Inflammatory macrophage treated with lipopolysaccharide for 1 hour (primary cell): ENCODE results near the gene PCDHB8.
"Not testable (repeated sequence)": the region's sequence is repeated elsewhere in the genome, so short reads cannot be mapped to it uniquely, and the experiment has no call there.

Experiments used
- DNase-seq, 2 donors: peaks; one replicate each; pipeline ENCODE4 v3.0.0-alpha.2; 2020 to 2022

The PCDHB8 gene

DNA sequence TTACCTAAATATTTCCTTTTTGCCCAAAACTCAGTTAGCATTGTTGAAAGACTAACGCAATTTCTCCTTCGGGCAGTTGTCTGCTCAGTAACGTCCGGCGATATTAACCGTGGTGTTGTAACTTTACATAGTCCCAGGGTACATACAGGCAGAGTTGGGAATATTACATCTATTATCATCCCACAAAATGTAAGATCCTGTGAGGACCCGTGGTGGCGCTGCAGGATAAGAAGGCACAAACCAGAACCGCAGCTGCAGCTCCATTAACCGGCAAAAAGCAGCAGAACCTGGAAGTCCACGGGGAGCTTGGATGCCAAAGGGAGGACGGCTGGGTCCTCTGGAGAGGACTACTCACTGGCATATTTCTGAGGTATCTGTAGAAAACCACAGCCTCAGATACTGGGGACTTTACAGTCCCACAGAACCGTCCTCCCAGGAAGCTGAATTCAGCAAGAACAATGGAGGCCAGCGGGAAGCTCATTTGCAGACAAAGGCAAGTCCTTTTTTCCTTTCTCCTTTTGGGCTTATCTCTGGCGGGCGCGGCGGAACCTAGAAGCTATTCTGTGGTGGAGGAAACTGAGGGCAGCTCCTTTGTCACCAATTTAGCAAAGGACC lies at the start of gene PCDHB8:
Gene PCDHB8, plus strand, starts transcription at position 214 of the 615 bp plus-strand sequence. Its CDS starts 245 bp downstream, at position 459.
- DNase-seq, result not testable (repeated sequence)

GRCh38 chr5:141135030-141135717 lies 42.4 kb upstream of the PCDHB8 start, which contains the start of gene PCDHB5:
Gene PCDHB5 (plus strand): TSS chr5:141135206. CDS start chr5:141135435, 229 bp downstream.
- DNase-seq, result no peak

DNA sequence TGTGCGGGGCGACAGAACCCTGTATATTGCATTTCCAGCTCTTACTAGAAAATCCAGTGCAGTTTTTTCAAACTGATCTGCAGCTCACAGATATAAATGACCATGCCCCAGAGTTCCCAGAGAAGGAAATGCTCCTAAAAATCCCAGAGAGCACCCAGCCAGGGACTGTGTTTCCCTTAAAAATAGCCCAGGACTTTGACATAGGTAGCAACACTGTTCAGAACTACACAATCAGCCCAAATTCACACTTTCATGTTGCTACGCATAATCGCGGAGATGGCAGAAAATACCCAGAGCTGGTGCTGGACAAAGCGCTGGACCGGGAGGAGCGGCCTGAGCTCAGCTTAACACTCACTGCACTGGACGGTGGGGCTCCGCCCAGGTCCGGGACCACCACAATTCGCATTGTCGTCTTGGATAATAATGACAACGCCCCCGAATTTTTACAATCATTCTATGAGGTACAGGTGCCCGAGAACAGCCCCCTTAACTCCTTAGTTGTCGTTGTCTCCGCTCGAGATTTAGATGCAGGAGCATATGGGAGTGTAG lies 41.8 kb upstream of the PCDHB8 start:
- no peak for DNase-seq

DNA sequence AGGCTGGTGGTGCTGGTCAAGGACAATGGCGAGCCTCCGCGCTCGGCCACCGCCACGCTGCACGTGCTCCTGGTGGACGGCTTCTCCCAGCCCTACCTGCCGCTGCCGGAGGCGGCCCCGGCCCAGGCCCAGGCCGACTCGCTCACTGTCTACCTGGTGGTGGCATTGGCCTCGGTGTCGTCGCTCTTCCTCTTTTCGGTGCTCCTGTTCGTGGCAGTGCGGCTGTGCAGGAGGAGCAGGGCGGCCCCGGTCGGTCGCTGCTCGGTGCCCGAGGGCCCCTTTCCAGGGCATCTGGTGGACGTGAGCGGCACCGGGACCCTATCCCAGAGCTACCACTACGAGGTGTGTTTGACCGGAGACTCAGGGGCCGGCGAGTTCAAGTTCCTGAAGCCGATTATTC lies 40.2 kb upstream of the PCDHB8 start:
- DNase-seq, result not testable (repeated sequence)

DNA sequence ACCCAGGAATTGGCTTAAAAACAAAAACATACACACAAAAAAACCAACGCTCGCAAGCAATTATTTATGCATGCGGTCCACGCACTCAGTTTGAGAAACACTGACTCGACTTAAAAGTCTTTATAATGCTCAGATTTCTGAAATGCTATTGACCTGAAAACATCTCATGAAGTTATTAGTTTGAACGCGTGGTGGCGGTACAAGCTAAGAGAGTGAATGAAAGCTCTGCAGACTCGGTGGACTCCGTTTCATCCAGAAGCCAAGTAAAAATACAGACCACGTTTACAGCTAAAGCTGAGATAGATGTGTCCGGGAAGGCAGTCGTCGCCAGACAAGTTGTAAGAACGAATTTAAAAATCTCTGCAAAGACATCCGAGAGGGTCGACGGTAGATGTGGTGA lies 27.8 kb upstream of the PCDHB8 start, which contains the start of gene PCDHB6:
Gene PCDHB6, plus strand, starts transcription at position 246 of the 400 bp plus-strand sequence. CDS start 201 bp downstream, outside the sequence.
- no peak for DNase-seq

GRCh38 chr5:141150224-141150992 lies 27.2 kb upstream of the PCDHB8 start:
- no peak for DNase-seq

DNA sequence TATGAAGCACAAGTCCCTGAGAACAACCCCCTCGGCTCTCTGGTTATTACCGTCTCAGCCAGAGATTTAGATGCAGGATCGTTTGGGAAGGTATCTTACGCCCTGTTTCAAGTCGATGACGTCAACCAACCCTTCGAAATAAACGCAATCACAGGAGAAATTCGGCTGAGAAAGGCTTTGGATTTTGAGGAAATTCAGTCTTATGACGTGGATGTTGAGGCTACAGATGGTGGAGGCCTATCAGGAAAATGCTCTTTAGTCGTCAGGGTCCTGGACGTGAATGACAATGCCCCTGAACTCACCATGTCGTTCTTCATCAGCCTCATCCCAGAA lies 26.6 kb upstream of the PCDHB8 start:
- no peak for DNase-seq

DNA sequence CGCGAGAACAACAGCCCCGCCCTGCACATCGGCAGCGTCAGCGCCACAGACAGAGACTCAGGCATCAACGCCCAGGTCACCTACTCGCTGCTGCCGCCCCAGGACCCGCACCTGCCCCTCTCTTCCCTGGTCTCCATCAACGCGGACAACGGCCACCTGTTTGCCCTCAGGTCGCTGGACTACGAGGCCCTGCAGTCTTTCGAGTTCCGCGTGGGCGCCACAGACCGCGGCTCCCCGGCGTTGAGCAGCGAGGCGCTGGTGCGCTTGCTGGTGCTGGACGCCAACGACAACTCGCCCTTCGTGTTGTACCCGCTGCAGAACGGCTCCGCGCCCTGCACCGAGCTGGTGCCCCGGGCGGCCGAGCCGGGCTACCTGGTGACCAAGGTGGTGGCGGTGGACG lies 26.0 kb upstream of the PCDHB8 start:
- DNase-seq, result not testable (repeated sequence)

DNA sequence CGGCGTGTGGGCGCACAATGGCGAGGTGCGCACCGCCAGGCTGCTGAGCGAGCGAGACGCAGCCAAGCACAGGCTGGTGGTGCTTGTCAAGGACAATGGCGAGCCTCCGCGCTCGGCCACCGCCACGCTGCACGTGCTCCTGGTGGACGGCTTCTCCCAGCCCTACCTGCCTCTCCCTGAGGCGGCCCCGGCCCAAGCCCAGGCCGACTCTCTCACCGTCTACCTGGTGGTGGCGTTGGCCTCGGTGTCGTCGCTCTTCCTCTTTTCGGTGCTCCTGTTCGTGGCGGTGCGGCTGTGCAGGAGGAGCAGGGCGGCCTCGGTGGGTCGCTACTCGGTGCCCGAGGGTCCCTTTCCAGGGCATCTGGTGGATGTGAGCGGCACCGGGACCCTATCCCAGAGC lies 25.5 kb upstream of the PCDHB8 start:
- not testable (repeated sequence) for DNase-seq

DNA sequence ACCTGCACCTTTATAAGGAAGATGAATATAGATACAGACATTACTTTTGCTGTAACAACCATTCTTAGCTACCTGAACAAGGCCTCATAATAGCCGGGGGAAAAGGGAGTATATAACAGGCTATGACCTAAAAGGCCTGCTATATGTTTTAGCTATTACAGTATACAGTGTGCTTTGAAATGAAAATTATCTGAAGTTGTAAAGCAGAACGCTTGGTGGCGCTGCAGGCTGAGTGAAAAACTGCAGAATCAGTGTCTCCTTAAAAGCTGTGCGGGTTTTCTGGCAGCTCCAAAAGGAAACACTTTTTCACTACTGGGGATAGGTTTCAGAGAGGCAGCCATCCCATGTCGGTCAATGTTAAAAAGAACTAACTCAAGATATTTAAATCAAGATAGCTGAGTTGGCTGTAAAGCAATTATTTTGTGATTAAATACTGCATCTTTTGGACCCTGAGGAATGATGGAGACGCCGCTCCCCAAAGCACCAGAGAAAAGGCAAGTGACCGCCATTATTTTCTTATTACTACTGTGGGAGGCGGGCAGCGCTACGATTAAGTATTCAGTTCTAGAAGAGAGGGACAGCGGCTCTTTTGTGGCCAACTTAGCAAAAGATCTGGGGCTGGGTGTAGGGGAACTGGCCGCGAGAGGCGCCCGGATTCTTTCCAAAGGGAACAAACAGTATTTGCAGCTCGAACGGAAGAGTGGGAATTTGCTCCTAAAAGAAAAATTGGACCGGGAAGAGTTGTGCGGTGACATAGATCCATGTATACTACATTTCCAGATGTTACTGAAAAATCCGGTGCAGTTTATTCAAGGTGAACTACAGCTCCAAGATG lies 21.8 kb upstream of the PCDHB8 start:
- no peak for DNase-seq

DNA sequence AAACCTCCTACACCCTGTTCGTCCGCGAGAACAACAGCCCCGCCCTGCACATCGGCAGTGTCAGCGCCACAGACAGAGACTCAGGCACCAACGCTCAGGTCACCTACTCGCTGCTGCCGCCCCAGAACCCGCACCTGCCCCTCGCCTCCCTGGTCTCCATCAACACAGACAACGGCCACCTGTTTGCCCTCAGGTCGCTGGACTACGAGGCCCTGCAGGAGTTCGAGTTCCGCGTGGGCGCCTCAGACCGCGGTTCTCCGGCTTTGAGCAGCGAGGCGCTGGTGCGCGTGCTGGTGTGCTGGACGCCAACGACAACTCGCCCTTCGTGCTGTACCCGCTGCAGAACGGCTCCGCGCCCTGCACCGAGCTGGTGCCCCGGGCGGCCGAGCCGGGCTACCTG lies 20.2 kb upstream of the PCDHB8 start:
- DNase-seq, result not testable (repeated sequence)

GRCh38 chr5:141157901-141158300 lies 19.7 kb upstream of the PCDHB8 start:
- not testable (repeated sequence) for DNase-seq

DNA sequence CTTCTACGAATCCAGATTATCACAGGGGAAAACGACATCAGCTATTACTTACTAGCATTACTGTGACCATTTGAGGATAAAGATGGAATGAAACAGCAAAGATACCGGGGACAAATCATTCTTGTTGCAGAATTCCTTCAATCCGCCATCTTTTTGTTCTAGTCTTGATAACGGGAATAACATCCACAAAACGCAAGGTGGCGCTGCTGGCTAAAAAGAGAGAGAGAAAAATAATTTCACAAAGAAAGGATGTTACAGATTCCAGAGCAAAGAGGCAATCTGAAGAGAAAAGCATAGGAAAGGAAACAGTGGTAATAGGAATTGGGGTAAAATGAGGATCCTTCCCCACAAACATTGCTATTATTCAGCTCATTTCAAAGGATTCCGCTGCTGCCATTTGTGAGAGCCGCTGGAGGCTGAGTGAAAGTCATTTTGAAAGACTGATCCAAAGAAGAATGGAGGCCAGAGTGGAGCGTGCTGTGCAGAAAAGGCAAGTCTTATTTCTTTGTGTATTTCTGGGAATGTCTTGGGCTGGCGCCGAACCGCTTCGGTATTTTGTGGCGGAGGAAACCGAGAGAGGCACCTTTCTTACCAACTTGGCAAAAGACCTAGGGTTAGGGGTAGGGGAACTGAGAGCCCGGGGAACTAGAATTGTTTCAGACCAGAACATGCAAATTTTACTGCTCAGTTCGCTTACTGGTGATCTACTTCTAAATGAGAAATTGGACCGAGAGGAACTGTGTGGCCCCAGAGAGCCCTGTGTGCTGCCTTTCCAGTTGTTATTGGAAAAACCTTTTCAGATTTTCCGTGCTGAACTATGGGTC lies 5.0 kb upstream of the PCDHB8 start, which contains the start of gene PCDHB7:
Gene PCDHB7, plus strand, starts transcription at position 264 of the 824 bp plus-strand sequence. Its CDS starts 192 bp downstream, at position 456.
- no peak for DNase-seq

- DNase-seq, result not testable (repeated sequence)
Measured at GRCh38 chr5:141174291-141175104, 3.1 kb upstream of the PCDHB8 start.

- no peak for DNase-seq
Measured at GRCh38 chr5:141175933-141176332, 1.7 kb upstream of the PCDHB8 start.

- DNase-seq, result not testable (repeated sequence)
Measured at GRCh38 chr5:141179371-141179770, 1.8 kb downstream of the PCDHB8 start.

GRCh38 chr5:141179876-141180275 lies 2.3 kb downstream of the PCDHB8 start:
- DNase-seq, result not testable (repeated sequence)

DNA sequence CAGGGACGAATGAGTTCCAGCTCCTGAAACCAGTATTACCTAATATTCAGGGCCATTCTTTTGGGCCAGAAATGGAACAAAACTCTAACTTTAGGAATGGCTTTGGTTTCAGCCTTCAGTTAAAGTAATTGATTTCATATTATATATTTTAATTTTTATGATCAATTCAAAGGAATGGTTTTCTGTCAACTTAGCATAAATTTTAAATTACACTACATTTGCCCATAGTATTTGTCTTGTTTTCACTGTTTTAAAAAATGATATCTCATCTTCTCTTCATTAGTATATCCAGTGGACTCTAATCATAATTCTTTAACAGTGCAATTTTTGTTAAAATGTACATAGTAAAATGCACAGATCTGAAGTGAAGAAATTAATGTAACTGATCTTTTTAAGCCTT lies 2.7 kb downstream of the PCDHB8 start:
- no peak for DNase-seq

- DNase-seq, result no peak
Measured at GRCh38 chr5:141182248-141182647, 4.7 kb downstream of the PCDHB8 start, which contains the start of gene PCDHB16. Gene PCDHB16 (plus strand): TSS chr5:141182387. CDS start chr5:141182560, 173 bp downstream.
